Mesodermal cell (in vitro differentiated cells): ENCODE results near the gene MSL3B.

Experiments
- H3K27ac ChIP-seq: 2 replicates; pipeline ENCODE4 v1.7.0; 2013; ENCODE audit warnings: mild to moderate bottlenecking, low read depth, low read length, moderate library complexity; ENCODE audit not compliant: severe bottlenecking
- H3K36me3 ChIP-seq: 2 replicates; pipeline ENCODE4 v1.7.1; 2013; ENCODE audit warnings: mild to moderate bottlenecking, low read length, moderate library complexity; ENCODE audit not compliant: control insufficient read depth, insufficient read depth
- H3K4me1 ChIP-seq: one replicate; pipeline ENCODE4 v1.7.1; 2013; ENCODE audit warnings: mild to moderate bottlenecking, low read length; ENCODE audit not compliant: insufficient read depth, control insufficient read depth, poor library complexity, severe bottlenecking
- H3K4me3 ChIP-seq: 2 replicates; pipeline ENCODE4 v1.7.0; 2013; ENCODE audit warnings: low read length, control low read depth, mild to moderate bottlenecking; ENCODE audit not compliant: insufficient read depth, poor library complexity, severe bottlenecking; ENCODE audit errors: extremely low read depth
- H3K9me3 ChIP-seq: 2 replicates; pipeline ENCODE4 v1.7.1; 2013; ENCODE audit warnings: mild to moderate bottlenecking, low read length, moderate library complexity; ENCODE audit not compliant: control insufficient read depth
- WGBS, 2 experiments: methylation state at CpG; one replicate each; pipeline ENCODE4 v1.1.5; 2013; ENCODE audit warnings: missing lambda C conversion rate in 2 of 2; ENCODE audit not compliant: insufficient coverage in 2 of 2; 5-methylcytosine and 5-hydroxymethylcytosine counted together

The MSL3B gene

DNA sequence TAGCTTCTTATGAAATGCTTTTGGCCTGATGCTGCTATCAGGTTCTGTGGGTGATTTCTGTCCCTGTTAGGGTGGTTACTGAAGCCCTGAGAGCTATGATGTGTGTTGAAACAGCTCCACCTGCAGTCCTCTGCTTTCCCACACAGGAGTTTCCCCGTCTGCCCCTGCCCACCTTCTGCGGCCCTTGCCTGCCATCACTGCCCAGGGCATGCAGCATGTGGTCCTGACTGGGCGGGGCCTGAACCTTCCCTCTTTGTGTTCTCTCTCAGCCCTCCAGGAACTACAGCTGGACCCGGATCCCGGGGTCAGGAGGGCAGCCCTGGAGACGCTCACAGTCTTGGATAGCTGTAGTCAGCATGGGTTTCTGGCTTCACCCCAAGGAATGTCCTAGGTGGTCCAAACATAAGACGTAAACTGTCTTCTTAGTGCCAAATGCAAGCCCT is 35.3 kb downstream of the MSL3B start:
- Histone ChIP-seq H3K4me3 (no peak overlapping the region), H3K36me3 (peaks cover 40% of the 10 kb centered on the region), H3K4me1 (no peaks in the 10 kb centered on the region), H3K9me3 (no peaks in the 10 kb centered on the region), H3K27ac (peak overlapping the region; percentile 10)
- 24 to 36% methylated on average over 3 to 5 of the region's 7 CpGs for WGBS, 2 experiments

DNA sequence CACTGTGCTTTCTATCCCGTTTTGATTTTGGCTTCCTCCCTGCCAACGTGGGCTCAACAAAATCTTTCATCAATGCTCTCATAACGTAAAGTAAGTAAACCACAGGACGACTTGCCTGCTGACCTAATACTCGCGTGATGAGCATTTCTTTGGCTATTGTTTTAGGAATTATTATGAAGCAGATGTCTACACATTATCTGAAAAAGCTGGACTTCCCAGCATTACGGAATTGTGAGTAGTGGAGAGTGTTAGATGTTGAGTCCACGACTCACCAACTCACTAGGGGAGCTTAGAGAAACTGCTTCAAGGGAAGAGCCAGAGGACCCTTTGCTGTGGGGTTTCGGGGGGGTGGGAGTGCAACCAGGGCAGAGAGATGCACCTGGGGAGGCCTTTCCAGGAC is 35.8 kb downstream of the MSL3B start:
- Histone ChIP-seq H3K36me3 (peaks cover 35% of the 10 kb centered on the region), H3K4me3 (no peak overlapping the region), H3K4me1 (no peaks in the 10 kb centered on the region), H3K27ac (no peak overlapping the region), H3K9me3 (no peaks in the 10 kb centered on the region)
- 80 to 92% methylated on average over 5 to 8 of the region's 9 CpGs for WGBS, 2 experiments

- H3K4me3 ChIP-seq, result no peak overlapping the region
- WGBS, 2 experiments, result 88 to 97% methylated on average over 6 of the region's 6 CpGs
- H3K36me3 ChIP-seq, result peaks cover 30% of the 10 kb centered on the region
- H3K27ac ChIP-seq, result no peak overlapping the region
- H3K9me3 ChIP-seq, result no peaks in the 10 kb centered on the region
- no peaks in the 10 kb centered on the region for H3K4me1 ChIP-seq
These were observed 36.3 kb downstream of the MSL3B start for GRCh38 chr2:233831861-233832260.

- H3K4me1 ChIP-seq, result no peaks in the 10 kb centered on the region
- H3K27ac ChIP-seq, result no peak overlapping the region
- H3K9me3 ChIP-seq, result peaks cover 3% of the 10 kb centered on the region
- H3K36me3 ChIP-seq, result peaks cover 23% of the 10 kb centered on the region
- H3K4me3 ChIP-seq, result no peak overlapping the region
- 94 to 96% methylated on average over 13 to 14 of the region's 14 CpGs for WGBS, 2 experiments
These were observed 37.0 kb downstream of the MSL3B start for GRCh38 chr2:233831011-233831721.

DNA sequence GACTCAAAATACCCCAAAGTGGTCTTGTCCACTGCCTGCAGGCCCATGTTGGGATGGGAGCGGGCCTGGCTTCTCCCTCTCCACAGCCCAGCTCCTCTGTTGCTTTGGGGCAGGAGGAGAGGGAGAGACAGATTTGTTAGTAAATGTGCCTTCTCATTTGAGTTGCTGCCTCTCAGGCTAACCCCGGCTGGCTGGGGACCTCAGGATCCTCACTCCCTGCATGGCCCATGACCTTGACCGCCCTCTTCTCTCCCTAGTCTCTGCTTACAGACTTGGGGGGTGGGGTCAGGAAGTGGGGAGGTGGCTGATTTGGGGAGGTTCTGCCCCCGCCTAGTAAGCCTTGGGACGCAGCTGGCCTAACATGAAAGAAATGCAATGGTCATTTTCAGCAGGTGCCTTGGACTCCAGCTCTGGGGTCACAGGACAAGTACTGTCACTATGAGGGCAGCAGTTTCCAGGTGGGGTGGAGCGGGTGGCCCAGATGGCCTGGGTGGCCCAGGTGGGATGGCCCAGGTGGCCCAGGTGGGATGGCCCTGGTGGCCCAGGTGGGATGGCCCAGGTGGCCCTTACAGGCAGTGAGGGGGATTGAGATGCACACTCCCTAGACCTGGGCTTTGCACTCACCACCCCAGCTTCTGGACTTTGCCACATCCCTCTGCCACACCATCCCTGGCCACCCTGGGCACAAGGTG is 37.9 kb downstream of the MSL3B start:
- Histone ChIP-seq H3K4me1 (no peaks in the 10 kb centered on the region), H3K4me3 (no peak overlapping the region), H3K36me3 (peaks cover 14% of the 10 kb centered on the region), H3K9me3 (peaks cover 4% of the 10 kb centered on the region), H3K27ac (no peak overlapping the region)
- WGBS, 2 experiments, result 84 to 100% methylated on average over 1 to 4 of the region's 6 CpGs

DNA sequence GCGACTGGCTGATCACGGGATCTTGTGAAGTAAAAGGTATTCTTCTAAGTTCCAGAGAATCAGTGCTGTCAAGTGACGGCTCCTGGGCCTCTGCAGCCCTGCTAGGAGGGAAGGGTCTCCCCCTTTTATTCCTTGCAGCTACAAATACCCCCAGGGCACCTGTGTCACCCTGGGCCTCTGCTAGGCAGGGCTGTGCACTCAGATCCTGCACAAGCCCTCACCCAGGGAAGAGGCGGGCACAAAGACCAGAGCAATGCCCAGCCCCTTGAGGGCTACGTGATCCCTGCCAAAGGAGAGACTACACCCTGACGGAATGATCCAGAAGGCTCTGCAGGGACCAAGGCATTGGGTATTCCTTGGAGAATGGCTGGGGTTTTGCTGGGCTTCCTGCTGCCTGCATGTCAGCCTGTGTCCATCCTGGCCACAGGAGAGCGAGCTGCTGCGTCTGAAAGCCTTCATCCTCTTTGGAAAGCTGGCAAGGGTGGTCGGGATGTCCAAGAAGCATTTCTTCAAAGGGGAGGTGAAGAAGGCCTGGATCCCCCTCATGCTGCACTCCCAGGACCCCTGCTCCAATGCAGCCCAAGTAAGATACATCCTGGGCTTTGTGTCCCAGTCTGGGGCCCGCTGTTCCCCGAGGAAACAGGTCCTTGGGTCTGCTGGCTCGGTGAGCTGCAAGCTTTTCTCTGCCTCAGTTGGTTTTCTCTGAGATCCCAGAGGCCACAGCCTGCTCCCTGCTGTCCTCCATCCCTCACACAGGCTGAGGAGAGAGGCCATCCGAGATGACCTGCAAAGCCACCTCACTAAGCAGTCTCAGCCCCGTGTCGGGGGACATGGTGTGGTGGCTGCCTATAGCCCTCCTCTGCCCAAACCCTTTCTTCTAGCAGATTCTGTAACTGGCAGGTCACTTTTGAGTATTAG is 38.7 kb downstream of the MSL3B start:
- H3K4me1 ChIP-seq, result no peaks in the 10 kb centered on the region
- no peak overlapping the region for H3K4me3 ChIP-seq
- H3K36me3 ChIP-seq, result peaks cover 6% of the 10 kb centered on the region
- H3K27ac ChIP-seq, result no peak overlapping the region
- peaks cover 4% of the 10 kb centered on the region for H3K9me3 ChIP-seq
- WGBS, 2 experiments, result 84 to 88% methylated on average over 10 to 11 of the region's 15 CpGs

DNA sequence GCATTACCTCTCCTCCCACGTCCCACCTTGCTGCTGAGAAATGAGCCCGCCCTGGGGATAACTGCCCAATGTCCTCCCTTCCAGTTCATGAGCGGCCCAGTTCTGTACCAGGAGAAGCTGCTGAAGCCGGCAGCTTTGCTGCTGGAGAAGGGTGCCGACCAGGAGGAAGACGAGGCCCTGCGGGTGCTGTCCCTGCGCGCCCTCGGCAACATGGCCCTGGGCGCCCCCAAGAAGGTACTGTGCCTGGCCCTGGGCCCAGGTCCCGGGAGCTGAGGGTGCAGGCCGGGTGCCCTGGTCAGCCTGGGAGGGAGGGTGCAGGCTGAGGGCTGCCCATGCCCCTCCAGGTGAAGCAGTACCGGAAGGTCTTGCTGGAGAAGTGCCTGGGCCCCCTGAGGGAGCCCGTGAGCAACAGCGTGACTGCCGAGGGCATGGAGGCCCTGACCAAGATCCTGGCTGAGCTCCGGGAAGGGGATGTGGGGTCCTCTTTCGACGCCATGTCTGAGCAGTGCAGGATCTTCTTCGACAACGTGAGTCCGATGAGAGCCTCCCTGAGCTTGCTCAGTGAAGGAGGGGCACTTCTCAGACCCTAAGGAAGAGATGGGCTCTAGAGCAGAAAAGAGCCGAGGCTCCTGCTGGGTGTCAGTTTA is 39.5 kb downstream of the MSL3B start:
- Histone ChIP-seq H3K4me3 (no peak overlapping the region), H3K36me3 (no peaks in the 10 kb centered on the region)
- WGBS, 2 experiments, result 85 to 89% methylated on average over 22 to 23 of the region's 24 CpGs

GRCh38 chr2:233824373-233824772 is 43.8 kb downstream of the MSL3B start:
- Histone ChIP-seq H3K27ac (no peak overlapping the region), H3K9me3 (peaks cover 4% of the 10 kb centered on the region), H3K4me3 (no peak overlapping the region), H3K36me3 (no peaks in the 10 kb centered on the region), H3K4me1 (no peaks in the 10 kb centered on the region)
- WGBS, 2 experiments, result 72 to 75% methylated on average over 7 of the region's 7 CpGs

More for the DNA sequence above, 39.5 kb downstream of the MSL3B start:
- peaks cover 4% of the 10 kb centered on the region for H3K9me3 ChIP-seq
- no peaks in the 10 kb centered on the region for H3K4me1 ChIP-seq
- no peak overlapping the region for H3K27ac ChIP-seq

- H3K36me3 ChIP-seq, result no peaks in the 10 kb centered on the region
- peaks cover 4% of the 10 kb centered on the region for H3K9me3 ChIP-seq
- WGBS, 2 experiments, result 87 to 90% methylated on average over 4 to 7 of the region's 8 CpGs
These were observed 44.5 kb downstream of the MSL3B start for GRCh38 chr2:233823731-233824121.

More at GRCh38 chr2:233823731-233824121, 44.5 kb downstream of the MSL3B start:
- Histone ChIP-seq H3K4me1 (no peaks in the 10 kb centered on the region), H3K4me3 (no peak overlapping the region), H3K27ac (no peak overlapping the region)
